WTC11 (cell line): ENCODE measurements around the gene FTCD.

ENCODE experiments used
- ATF2 ChIP-seq: sonication (generic); formaldehyde crosslinking; IDR thresholded peaks from 2 replicates; pipeline ENCODE4 v1.8.1; 2022; ENCODE audit warnings: low read depth, missing genetic modification reagents, borderline replicate concordance
- ATF3 ChIP-seq: sonication (generic); formaldehyde crosslinking; conservative IDR thresholded peaks from 2 replicates; pipeline ENCODE4 v1.8.1; 2022; ENCODE audit warnings: mild to moderate bottlenecking, missing genetic modification reagents
- CREB1 ChIP-seq: sonication (generic); formaldehyde crosslinking; IDR thresholded peaks from 2 replicates; pipeline ENCODE4 v1.8.0; 2023; ENCODE audit warnings: mild to moderate bottlenecking, missing genetic modification reagents
- CREM ChIP-seq: sonication (generic); formaldehyde crosslinking; IDR thresholded peaks from 2 replicates; pipeline ENCODE4 v1.8.1; 2022; ENCODE audit warnings: mild to moderate bottlenecking, missing genetic modification reagents, moderate library complexity
- CTCF ChIP-seq: fragments of 200-600 bp; IDR thresholded peaks from 2 replicates; pipeline ENCODE4 v1.8.0; 2022; ENCODE audit warnings: antibody characterized with exemption
- E2F4 ChIP-seq: sonication (generic); formaldehyde crosslinking; IDR thresholded peaks from 2 replicates; pipeline ENCODE4 v1.8.1; 2022; ENCODE audit warnings: low read depth, mild to moderate bottlenecking, moderate library complexity, missing genetic modification reagents, borderline replicate concordance
- MAX ChIP-seq: sonication (generic); formaldehyde crosslinking; IDR thresholded peaks from 2 replicates; pipeline ENCODE4 v1.8.0; 2022; ENCODE audit warnings: mild to moderate bottlenecking, missing genetic modification reagents
- NR1H2 ChIP-seq: sonication (generic); formaldehyde crosslinking; IDR thresholded peaks from 2 replicates; pipeline ENCODE4 v1.9.0; 2021; ENCODE audit warnings: mild to moderate bottlenecking, moderate library complexity, missing genetic modification reagents
- PRDM15 ChIP-seq: sonication (generic); formaldehyde crosslinking; IDR thresholded peaks from 2 replicates; pipeline ENCODE4 v1.8.0; 2022; ENCODE audit warnings: missing genetic modification reagents
- RORB ChIP-seq: fragments of 250-450 bp; sonication (Bioruptor Pico); IDR thresholded peaks from 2 replicates; pipeline ENCODE4 v1.9.0; 2021; ENCODE audit warnings: mild to moderate bottlenecking
- TEAD4 ChIP-seq: sonication (generic); formaldehyde crosslinking; IDR thresholded peaks from 2 replicates; pipeline ENCODE4 v1.8.0; 2022; ENCODE audit warnings: mild to moderate bottlenecking, missing genetic modification reagents
- ZBTB43 ChIP-seq: sonication (generic); formaldehyde crosslinking; IDR thresholded peaks from 2 replicates; pipeline ENCODE4 v1.8.1; 2023; ENCODE audit warnings: mild to moderate bottlenecking, missing genetic modification reagents
- ZNF138 ChIP-seq: sonication (generic); formaldehyde crosslinking; conservative IDR thresholded peaks from 2 replicates; pipeline ENCODE4 v1.8.1; 2022; ENCODE audit warnings: mild to moderate bottlenecking, moderate library complexity, missing genetic modification reagents
- ZNF281 ChIP-seq: sonication (generic); formaldehyde crosslinking; IDR thresholded peaks from 2 replicates; pipeline ENCODE4 v1.8.0; 2023; ENCODE audit warnings: mild to moderate bottlenecking, missing genetic modification reagents

- TF ChIP-seq CTCF: no peak
- TF ChIP-seq ZBTB43 (CRISPR knock-in tag): no peak
- TF ChIP-seq ATF2 (CRISPR knock-in tag): no peak
- TF ChIP-seq TEAD4 (CRISPR knock-in tag): no peak
- TF ChIP-seq CREM: no peak
- TF ChIP-seq PRDM15 (CRISPR knock-in tag): no peak
- TF ChIP-seq CREB1 (CRISPR knock-in tag): no peak
- TF ChIP-seq ATF3 (CRISPR knock-in tag): no peak
- TF ChIP-seq MAX (CRISPR knock-in tag): no peak
- TF ChIP-seq ZNF281 (CRISPR knock-in tag): no peak
- TF ChIP-seq ZNF138 (CRISPR knock-in tag): no peak
- TF ChIP-seq NR1H2 (CRISPR knock-in tag): no peak
- TF ChIP-seq E2F4 (CRISPR knock-in tag): no peak
- no peak for TF ChIP-seq RORB (CRISPR knock-in tag)
These were observed 36.8 kb downstream of the FTCD start for GRCh38 chr21:46118316-46119143.
